ENCODE measurements around the gene WDCP.
"Not testable (repeated sequence)": the region's sequence is repeated elsewhere in the genome, so short reads cannot be mapped to it uniquely, and the experiment has no call there.

WDCP gene

DNA sequence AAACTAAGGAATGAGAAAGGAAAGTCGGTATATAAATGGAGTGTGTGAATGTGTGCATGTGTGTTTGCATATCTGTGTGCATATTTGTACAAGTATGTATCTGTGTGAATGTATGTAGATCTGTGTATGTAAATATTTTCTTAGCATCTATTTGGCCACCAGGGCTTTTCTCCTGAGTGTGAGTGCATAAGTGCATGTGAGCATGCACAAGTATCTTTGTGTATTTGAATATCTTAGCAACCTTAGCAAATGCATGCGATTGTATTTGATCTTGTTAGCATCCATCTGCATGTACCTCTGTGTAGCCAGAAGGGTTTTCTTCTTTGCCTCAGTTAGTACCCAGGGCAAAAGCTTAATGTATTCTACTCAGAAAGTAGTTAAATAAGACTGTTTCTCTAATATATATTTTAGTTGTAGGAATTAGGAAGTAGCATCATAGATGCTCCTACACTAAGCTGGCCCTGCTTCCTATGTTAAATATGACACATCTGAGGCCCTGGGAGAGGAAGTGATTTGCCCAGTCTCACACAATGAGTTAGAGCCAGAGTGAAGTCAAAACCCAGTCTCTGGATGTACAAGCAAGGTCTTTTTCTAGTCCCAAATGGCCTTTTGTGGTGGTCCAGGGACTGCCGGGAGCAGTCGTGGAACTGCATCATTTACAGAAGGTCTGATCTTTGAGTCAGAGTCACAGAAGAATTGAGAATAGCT is 11.5 kb upstream of the WDCP start:
- FAIRE-seq, result no peak

DNA sequence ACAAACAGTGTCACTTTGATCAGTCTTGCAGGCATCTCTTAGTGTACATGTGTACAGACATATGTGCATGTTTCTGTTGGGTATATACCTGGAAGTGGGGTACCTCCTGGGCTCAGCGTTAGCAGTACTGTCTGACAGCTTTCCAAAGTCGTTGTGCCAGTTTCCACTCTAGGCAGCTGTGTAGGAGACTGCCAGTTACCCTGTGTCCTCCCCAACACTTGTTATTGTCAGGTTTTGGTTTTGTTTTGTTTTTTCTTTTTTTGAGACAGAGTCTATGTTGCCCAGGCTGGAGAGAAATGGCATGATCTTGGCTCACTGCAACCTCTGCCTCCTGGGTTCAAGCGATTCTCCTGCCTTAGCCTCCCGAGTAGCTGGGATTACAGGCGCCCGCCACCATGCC is 8.6 kb upstream of the WDCP start:
- no peak for FAIRE-seq

DNA sequence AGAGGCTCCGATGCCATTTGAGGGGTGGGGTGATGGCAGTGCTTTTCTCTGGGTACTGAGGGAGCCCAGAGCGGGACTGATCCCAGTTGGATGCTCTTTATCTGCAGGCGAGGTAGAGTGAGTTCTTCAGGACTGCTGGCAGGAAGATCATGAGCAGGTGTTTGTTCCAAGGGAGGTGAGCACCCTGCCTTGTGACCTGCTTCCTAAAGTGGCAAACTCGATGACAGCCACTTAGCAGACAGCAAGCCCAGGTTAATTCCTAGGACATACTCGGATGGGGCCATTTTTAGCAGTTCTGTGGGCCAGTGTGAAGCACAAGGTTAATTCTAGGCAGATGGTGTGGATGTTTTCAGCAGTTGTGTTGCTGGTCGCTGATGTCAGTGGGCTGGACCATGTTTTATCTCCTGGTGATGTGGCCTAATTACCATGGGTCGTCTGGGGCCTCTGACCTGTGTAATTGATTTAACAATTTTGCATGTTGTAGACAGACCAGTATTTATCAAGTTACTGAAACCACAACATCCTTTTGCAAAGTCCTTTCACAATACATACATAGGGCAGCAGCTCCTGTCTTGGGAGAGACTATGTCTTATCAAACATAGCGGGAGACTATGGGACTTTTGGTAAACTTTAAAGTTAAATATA is 7.3 kb upstream of the WDCP start:
- FAIRE-seq, result no peak

DNA sequence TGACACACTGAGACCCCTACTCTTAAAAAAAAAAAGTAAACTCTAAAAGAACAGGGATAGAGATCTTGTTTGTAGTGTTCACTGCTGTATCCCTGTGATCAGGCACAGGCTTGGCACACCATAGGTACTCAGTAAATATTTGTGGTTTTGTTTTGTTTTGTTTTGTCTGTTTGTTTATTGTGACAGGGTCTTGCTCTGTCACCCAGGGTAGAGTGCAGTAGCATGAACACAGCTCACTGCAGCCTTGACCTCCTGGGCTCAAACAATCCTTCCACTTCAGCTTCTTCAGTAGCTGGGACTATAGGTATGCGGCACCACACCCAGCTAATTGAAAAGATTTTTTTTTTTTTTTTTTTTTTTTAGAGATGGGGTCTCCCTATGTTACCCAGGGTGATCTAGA is 5.8 kb upstream of the WDCP start:
- no peak for FAIRE-seq

DNA sequence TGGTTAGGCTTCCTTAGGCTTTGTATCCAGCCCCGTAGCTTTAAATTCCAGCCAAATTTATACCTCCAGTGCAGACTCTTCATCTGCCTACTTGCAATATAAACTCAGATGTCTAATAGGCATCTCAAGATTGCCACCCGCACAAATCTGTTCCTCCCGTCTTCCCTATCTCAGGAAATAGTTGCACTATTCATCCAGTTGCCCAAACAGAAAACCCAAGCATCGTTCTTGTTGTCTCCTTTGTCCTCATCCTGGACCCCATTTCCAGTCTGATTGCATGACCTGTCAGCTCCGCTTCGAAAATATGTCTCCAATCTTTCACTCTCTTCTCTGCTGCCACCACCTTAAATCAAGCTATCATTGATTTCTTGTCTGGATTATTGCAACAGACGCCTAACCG is 4.6 kb upstream of the WDCP start:
- no peak for FAIRE-seq

DNA sequence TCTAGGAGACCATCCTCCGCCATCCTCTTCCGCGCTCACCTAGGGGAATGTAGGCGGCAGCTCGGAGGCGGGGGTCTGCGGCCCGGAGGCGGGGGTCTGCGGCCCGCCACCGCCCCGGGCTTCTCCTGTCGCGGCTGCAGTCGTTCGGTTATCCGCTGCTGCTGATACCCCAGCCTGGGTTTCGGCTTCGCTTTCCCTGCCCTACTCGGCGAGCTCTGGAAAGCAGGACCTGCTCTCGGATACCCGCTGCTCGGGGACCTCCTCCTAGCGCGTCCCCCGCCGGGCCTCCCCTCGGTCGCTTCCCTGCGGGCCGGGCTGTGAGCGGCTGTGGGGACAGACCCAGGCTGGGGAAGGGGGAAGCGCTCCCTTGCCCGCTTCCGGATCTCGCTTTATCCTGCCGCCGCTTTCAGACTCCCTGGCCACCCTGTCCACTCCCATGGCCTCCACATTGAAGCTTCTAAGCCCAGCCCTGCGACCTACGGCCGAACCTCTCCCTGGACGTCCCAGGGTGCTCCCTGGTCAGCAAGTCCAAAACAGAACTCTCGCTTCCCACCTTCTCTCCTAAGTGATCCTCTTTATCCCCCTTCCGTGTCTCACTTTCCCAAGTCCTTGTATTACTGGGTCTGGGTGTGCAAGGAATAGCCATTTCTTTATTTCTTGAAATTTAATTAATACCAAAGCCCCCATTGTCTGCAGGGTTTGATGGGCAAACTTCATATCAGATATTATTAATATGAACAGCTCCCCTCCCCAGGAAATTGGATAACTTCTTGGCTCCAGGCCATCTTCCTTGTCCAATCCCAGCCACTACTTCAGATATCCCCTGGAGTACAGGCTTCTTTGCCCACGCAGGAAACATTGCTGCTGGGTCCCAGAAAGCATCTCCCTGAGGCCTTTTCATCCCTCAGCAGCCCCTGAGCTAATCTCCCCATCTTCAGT is 3.1 kb upstream of the WDCP start:
- no peak for FAIRE-seq

DNA sequence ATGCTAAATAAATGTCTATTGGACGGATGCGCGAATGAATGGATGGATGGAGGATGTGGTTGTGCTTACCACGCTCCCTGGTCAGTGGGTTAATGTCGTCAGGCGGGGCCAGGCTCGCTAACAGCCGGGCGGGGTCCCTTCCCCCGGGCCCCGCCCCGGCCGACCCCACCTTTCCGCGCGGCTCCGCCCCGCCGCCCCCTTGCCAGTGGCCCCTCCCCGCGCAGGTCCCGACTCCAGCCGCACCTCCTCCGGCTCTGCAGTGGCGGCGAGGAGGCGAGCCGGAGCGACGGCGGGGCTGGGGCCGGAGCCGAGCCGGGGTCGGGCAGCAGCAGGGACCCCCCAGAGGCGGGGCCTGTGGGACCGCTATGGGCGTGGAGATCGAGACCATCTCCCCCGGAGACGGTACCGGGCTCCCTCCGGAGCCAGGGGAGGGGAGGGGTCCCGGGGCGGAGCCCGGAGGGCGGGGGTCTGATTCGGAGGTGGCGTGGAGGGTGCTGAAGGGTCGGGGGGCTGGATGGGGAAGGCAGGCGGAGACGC is 2.4 kb upstream of the WDCP start, which contains the start of gene FKBP1B:
FKBP1B (plus strand) TSS at position 257 of the 537 bp plus-strand sequence; CDS start at position 366, 109 bp downstream.
- no peak for FAIRE-seq

DNA sequence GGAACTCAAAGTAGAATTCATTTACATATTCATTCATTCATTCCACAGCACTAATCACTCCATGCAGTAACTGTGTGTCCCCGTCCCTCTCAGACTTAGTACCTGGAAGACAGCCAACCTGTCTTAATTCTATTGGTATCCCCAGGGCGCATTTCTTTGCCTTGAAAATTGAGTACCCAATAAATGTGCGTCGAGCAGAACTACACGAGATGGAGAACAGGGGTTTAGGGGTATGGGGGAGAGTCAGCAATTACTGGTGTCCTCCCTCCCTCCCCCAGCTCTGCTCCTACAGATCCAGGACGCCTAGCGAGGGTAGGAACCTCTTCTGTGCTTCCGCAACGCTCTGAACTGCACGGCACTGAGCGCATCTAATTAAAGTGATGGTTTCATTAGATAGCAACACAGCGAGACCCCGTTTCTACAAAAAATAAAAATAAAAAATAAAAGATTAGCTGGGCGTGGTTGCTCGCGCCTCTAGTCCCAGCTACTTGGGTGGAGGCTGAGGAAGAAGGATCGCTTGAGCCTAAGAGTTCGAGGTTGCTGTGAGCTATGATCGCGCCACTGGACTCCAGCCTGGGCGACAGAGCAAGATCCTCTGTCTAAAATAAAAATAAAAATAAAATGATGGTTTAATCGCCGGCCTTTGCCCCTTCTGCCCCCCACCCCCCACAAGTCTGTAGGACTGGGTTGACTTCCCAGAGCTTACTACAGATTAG is 1.7 kb upstream of the WDCP start:
- no peak for FAIRE-seq

DNA sequence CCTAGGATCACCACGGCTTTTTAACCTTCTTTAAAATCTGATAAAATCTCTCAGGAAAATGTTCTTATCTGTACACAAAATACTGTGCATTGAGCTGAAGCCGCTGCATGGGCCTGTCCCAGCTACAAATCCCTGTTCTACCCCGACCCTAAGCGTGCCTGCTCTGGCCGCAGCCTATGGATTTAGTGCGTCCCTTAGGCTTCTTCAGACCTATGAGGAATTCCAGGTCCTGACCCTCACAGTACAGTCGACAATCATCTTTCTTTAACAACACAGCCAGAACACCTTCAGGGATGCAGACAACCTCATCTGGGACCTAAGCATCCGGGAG is 477 bp upstream of the WDCP start:
- FAIRE-seq, result no peak

DNA sequence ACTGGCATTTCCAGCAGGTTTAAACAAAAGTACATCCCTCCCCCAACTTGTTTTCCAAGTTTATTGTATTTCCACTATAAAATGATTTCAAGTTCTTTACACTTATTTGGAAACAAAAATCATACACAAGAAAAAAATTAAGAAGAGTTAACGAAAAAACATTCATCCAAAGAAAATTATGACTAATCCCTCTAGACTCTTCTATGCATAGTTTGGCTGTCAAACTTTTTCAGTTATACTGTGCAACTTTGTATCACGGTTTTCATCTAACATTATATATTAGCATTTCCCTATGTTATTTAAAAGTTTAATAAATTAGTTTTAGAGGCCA is 627 bp downstream of the WDCP start:
- FAIRE-seq, result no peak

DNA sequence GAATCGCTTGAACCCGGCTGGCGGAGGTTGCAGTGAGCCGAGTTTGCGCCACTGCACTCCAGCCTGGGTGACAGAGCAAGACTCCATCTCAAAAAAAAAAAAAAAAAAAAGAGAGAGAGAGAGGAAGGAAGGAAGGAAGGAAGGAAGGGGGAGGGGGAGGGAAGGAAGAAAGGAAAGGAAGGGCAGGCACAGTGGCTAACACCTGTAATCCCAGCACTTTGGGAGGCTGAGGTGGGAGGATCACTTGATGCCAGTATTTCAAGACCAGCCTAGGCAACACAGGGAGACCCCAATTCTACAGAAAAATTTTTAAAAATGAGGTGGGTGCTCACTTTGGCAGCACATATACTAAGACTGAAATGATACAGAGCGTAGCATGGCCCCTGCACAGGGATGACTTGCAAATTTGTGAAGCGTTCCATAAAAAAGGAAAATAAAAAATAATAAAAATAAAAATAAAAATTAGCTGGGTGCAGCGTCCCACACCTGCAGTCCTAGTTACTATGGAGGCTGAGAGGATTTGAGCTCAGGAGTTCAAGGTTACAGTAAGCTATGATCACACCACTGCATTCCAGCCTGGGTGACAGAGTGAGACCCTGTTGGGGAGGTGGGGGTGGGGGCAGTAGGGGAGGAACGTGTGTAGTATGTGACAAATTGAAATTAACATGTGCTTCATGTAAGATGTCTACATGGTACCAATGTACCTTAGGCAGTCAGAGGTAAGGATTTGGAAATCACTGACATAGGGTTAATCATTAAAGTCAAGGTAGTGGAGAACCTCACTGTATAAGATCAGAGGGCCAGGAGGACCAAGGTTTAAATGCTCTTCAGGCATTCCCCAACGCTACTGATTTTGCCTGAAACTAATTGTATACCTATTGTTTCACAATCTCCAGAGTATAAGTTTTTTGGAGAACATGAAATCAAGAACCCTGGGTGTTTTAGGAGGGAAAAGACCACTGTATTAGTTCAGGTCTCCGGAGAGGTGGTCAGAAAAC is 1.4 kb downstream of the WDCP start:
- FAIRE-seq, result no peak

DNA sequence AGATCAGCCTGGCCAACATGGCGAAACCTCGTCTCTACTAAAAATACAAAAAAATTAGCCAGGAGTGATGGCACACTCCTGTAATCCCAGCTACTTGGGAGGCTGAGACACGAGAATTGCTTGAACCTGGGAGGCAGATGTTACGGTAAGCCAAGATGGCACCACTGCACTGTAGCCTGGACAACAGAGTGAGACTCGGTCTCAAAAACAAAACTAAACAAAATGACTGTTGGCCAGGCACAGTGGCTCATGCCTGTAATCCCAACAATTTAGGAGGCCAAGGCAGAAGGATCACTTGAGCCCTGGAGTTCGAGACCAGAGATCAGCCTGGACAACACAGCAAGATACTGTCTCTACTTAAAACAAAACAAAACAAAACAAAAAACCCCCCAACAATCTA is 4.1 kb downstream of the WDCP start:
- not testable (repeated sequence) for FAIRE-seq

DNA sequence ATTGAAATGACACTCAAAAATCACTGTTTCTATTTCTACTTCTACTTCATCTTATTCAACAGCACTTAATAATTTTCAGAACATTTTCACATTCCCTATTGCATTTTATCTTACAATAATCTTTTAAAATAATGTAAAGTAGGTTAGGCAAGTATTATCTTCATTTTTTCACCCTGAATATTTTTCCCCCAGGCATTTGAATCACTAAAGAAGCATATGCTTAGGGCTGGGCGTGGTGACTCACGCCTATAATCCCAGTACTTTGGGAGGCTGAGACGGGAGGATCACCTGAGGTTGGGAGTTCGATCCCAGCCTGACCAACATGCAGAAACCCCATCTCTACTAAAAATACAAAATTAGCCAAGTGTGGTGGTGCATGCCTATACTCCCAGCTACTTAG is 6.7 kb downstream of the WDCP start:
- FAIRE-seq, result no peak

DNA sequence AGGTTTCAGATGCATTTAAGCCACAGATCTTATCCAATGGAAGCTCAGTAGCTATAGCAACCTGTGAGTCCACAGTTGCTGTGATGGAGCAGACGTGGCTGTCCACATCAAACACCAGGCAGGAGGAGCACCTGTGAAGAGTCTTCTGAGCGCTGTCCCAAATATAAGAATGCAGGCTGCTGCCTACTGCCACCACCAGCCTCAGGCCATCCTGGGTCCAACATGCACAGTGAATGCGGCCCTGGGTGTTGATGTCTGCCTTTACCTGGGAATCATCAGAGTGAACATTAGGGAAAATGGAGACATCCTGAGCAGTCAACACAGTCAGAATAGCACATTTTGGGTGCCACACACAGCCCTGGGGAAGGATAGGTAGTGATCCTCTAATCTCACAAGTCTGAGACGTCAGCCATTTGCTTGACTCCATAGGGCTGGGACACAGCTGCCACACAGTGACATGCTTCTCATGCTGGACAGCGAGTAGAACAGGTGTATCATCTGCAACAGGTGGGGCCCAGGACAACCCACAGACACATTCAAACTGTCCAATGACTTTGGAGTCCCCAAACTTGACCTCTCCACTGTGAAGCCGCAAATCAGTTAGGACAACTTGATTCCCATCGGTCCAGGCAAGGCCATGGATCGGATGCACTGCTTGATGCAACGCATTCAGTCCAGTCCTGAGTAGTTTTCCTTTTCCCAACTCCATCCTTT is 8.2 kb downstream of the WDCP start:
- FAIRE-seq, result no peak

DNA sequence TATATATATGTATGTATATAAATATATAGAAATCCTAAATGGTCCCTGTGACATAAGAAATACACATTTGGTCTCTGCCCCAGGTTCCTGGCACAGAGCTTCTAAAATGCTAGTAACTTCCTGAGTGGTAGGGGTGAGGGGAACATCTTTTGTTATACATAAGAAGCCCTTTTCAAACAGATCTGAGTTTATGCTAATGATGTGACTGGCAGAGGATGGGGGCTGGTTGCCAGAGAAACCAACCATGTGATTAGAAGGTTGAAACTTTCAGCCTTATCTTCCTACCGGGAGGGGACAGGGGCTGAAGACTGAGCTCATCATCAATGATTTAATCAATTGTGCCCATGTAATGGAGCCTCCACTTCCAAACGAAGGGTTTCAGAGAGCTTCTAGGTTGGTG is 21.0 kb downstream of the WDCP start:
- FAIRE-seq, result no peak

DNA sequence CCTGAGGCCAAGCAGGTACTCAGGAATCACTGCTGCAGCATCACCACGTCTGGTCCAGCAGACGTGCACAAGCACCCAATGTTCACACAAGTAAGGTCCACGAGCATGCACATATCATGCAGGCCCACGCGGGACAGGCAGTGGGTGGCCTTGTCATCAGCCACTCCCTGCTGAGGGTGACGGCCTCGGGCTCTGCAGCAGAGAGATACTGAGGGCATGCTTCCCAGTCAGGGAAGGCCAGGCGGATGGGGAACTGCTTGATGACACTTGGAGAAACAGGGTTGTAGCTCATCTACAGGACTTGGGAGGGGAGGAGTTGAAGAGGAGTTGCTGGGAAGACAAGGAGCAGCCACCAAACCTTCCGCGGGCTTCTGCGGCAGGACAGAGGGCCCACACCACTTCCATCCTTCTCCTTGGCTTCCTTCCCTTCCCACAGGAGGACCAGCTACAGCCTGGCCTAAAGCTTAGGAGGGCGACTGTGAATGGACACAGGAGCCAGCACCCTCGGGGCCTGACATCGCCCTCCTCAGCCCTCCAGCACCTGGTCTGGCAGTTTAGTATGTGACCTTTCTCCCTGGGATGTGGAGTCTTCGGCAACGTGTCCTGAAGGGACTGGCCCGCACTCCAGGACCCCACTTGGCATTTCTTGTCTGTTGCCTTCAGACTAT is 22.1 kb downstream of the WDCP start:
- no peak for FAIRE-seq

DNA sequence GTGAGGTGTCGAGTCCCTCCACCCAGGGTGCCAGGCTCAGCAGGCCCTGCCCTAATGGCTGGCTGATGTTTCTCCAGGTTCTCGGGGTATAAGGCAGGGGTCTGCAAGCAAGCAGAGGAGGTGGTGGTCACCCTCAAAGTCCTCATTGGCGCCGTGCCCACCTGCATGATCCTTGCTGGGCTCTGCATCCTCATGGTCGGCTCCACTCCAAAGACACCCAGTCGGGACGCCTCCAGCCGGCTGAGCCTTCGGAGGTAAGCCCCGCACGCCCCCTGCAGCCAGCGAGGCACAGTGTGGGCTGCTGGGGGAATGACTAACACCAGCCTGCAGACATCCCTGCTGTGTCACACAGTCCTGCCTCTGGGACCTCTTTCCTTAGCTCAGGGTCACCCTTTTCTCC is 23.2 kb downstream of the WDCP start:
- FAIRE-seq, result no peak

DNA sequence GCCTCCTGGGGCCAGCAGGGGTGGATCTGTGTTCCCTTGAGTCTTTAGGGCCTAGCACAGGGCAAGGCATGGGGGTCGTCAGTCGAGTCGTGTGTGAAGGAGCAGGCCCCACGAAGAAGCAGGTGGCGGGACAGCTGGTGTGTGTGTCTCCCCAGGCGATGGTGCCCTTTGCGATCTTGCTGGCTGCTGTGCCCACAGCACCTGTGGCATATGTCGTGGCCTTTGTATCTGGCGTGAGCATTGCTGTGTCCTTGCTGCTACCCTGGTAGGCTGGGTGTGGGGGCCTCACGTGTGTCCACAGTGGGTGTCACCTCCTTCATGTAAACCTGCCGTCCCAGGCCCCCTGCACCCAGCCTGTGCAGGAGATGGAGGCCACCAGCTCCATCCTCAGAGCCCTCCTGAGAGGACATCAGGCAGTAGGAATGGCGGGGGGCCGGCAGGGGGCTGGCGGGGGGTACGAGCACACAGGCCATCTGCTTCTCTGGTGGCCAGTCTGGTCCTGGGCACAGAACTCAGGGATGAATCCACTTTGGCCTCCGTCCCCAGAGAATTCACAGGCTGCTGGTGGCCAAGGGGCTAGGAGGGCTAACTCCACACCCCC is 24.1 kb downstream of the WDCP start:
- no peak for FAIRE-seq

DNA sequence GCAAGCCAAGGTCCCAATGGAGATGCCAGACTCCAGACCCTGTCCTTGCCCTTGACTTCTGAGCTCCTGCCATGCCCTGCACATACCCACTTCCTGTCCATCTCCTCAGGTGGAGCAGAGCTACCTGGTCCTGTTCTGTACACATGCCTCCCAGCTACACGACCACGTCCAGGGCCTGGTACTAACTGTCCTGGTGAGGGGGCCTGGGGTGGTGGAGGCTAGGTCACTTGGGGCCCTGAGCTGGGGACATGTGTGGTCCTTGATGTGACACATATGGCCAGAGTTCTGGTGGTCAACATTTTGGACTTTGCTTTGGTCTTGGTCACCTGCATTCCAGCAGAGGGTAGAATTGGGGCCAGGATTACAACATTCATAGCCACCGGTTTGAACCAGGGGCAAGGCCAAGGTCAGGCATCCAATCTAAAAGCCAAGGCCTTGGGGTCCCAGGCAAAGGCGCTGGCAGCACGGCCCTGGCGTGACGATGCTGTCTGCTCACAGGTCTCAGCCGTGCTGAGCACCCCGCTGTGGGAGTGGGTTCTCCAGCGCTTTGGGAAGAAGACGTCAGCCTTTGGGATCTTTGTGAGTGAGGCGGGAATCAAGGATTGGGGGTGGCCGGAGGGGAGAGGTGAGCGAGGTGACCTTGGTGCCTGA is 24.7 kb downstream of the WDCP start:
- no peak for FAIRE-seq

Measured in islet of Langerhans (tissue), 1 donor.